CD4-positive, alpha-beta T cell treated with Interleukin-4 for 4 hours (primary cell): ENCODE data around the gene PPIL3.
"Not testable (repeated sequence)": the region's sequence is repeated elsewhere in the genome, so short reads cannot be mapped to it uniquely, and the experiment has no call there.

Experiments
- DNase-seq: peaks from one replicate; pipeline ENCODE4 v3.0.0-alpha.2; 2020

Gene PPIL3

GRCh38 chr2:200888704-200889625, at the start of gene PPIL3, which contains the start of gene NIF3L1:
Gene PPIL3 (minus strand): TSS chr2:200889077. CDS start chr2:200887615, 1,462 bp downstream.
Gene NIF3L1 (plus strand): TSS chr2:200889371. CDS start chr2:200891944, 2,573 bp downstream.
- peak; percentile 97 for DNase-seq

- no peak for DNase-seq
These were observed 42.2 kb upstream of the PPIL3 start for GRCh38 chr2:200930947-200931626.

GRCh38 chr2:200929334-200930249, 40.7 kb upstream of the PPIL3 start:
- no peak for DNase-seq

- no peak for DNase-seq
These were observed 33.6 kb upstream of the PPIL3 start for GRCh38 chr2:200922439-200922838.

- DNase-seq = no peak
These were observed 24.8 kb upstream of the PPIL3 start for GRCh38 chr2:200913654-200914053.

GRCh38 chr2:200909958-200910357, 21.1 kb upstream of the PPIL3 start:
- DNase-seq = no peak

- peak; percentile 43 for DNase-seq
These were observed 16.9 kb upstream of the PPIL3 start for GRCh38 chr2:200905618-200906296.

GRCh38 chr2:200901459-200902072, 12.7 kb upstream of the PPIL3 start:
- peak; percentile 86 for DNase-seq

GRCh38 chr2:200899482-200899881, 10.6 kb upstream of the PPIL3 start:
- no peak for DNase-seq

GRCh38 chr2:200881715-200882249, 7.1 kb downstream of the PPIL3 start:
- DNase-seq = not testable (repeated sequence)

GRCh38 chr2:200878289-200878880, 10.5 kb downstream of the PPIL3 start:
- DNase-seq = no peak

GRCh38 chr2:200877443-200877842, 11.4 kb downstream of the PPIL3 start:
- no peak for DNase-seq

- no peak for DNase-seq
These were observed 15.3 kb downstream of the PPIL3 start for GRCh38 chr2:200873560-200873959.

- DNase-seq = no peak
These were observed 17.7 kb downstream of the PPIL3 start for GRCh38 chr2:200871151-200871550.

GRCh38 chr2:200869014-200869413, 19.9 kb downstream of the PPIL3 start:
- no peak for DNase-seq

- peak; percentile 95 for DNase-seq
These were observed 24.5 kb downstream of the PPIL3 start, which contains the start of gene CLK1 for GRCh38 chr2:200864176-200865034. Gene CLK1 (minus strand): TSS chr2:200864658. CDS start chr2:200861862, 2,796 bp downstream.

- no peak for DNase-seq
These were observed 25.1 kb downstream of the PPIL3 start for GRCh38 chr2:200863782-200864175.

GRCh38 chr2:200862532-200863000, 26.3 kb downstream of the PPIL3 start:
- DNase-seq = peak; percentile 74

- no peak for DNase-seq
These were observed 27.2 kb downstream of the PPIL3 start for GRCh38 chr2:200861617-200862155.
